Measurements from ENCODE around the gene SP2.
"Not testable (repeated sequence)": the region's sequence is repeated elsewhere in the genome, so short reads cannot be mapped to it uniquely, and the experiment has no call there.

The SP2 gene

DNA sequence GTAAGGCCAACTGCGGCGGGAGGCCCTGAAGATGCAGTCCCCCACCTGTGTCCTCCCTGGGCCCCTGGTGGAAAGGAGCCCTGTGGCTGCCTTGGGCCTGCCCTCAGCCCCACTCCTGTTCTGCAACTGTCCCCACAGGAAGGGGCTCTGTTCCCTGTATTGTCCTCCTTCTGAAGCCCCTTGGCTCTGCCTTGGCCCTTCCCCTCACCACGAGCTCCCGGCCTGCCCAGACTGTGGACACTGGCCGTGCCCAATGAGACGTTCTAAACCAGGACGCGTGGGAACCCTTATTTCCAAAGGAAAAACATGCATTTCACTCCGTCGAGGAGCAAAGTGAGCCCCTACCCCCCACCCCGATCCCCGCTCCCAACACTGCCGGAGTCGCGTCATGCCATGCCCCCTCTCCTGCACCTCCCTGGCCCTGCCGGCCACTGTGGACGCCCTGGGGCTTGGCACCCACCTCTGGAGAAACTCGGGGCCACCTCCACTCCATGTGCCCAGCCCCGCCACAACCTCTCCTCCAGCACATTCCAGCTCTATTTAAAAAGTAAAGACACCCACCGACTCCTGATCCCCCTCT lies 31.9 kb downstream of the SP2 start:
- Histone ChIP-seq H3K27me3 (ENCODE audit: insufficient read depth, low read length, poor library complexity) (no peaks in the 10 kb centered on the region), H4K8ac (ENCODE audit: low read depth, low read length) (no peak overlapping the region), H2BK15ac (replicated peaks; ENCODE audit: low read depth) (no peak overlapping the region), H3K4me3 (ENCODE audit: low read length) (no peak overlapping the region), H3K36me3 (ENCODE audit: control insufficient read depth, insufficient read depth, low read length) (peaks cover 3% of the 10 kb centered on the region), H3K56ac (ENCODE audit: low read length) (no peak overlapping the region), H2BK120ac (ENCODE audit: low read depth, low read length) (no peak overlapping the region), H3K9ac (ENCODE audit: low read length) (no peak overlapping the region), H3K18ac (ENCODE audit: low read length) (no peak overlapping the region), H2AK5ac (ENCODE audit: low read length) (no peak overlapping the region), H3K79me1 (ENCODE audit: low read length) (no peaks in the 10 kb centered on the region), H3K4ac (ENCODE audit: low read depth, low read length) (no peak overlapping the region), H3K79me2 (ENCODE audit: control insufficient read depth, insufficient read depth, low read length) (no peaks in the 10 kb centered on the region), H2BK5ac (ENCODE audit: low read length) (no peak overlapping the region), H4K5ac (ENCODE audit: low read length) (no peak overlapping the region), H3K4me1 (ENCODE audit: control insufficient read depth, low read depth, low read length) (no peaks in the 10 kb centered on the region), H3K23ac (ENCODE audit: low read length) (no peak overlapping the region), H3K27ac (ENCODE audit: low read depth, low read length) (no peak overlapping the region), H3K4me2 (ENCODE audit: low read length) (no peak overlapping the region)
- no peak for DNase-seq
- no CpG with 5 or more reads among the region's 20 CpGs for WGBS (ENCODE audit: extremely low coverage, insufficient coverage, low lambda C conversion rate)

DNA sequence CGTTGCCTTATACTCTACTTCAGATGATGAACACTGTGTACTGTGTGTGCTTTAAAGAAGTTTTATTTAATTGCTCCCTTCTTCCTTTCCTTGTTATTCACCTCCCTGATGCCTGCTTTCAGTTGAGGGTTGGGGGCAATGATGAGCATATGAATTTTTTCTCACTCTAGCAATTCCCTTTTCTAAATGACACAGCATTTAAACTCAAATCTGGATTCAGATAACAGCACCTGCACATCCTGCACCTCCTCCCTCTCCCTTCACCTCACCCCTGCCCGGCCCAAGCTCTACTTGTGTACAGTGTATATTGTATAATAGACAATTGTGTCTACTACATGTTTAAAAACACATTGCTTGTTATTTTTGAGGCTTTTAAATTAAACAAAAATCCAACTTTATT lies 32.4 kb downstream of the SP2 start:
- no CpG with 5 or more reads among the region's 2 CpGs for WGBS (ENCODE audit: extremely low coverage, insufficient coverage, low lambda C conversion rate)
- H3K36me3 ChIP-seq (ENCODE audit: control insufficient read depth, insufficient read depth, low read length) = peaks cover 3% of the 10 kb centered on the region

DNA sequence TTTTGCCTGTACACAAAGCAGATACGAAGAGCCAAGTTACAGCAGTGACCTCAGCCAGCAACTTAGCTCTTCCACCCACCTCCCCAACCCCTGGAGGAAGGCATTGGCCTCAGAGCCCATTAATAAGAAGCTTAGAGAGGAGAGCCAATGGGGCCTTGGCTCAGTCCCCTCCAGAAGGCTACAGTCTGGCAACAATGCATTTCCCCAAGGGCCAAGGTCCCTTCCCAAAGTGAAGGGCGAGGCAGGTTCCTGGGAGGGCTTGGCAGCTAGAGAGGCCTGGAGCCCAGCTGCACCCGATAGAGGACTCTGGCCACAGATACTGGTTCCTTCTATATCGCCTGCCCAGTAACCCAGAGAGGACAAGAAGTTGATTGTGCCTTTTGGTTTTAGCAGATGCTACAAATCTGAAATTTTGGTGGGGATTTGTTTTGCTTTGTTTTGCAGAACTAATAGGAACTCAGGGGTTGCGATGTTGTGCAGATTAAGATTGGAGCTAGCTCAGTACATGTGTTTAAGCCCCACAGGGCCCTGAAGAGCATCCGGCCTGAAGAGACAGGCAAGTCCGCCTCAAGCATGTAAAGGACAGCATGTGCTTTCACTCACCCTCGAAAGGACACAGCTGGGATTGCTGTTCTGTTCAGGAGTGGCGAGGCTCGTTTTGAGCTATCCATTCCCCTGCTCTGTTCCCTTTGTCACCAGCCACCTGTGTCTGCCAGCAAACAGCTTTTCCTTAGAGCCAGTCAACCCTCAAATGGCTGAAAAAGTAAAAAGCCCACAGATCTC lies 33.4 kb downstream of the SP2 start:
- Histone ChIP-seq H2BK5ac (ENCODE audit: low read length) (no peak overlapping the region), H4K5ac (ENCODE audit: low read length) (no peak overlapping the region), H3K56ac (ENCODE audit: low read length) (no peak overlapping the region), H2BK120ac (ENCODE audit: low read depth, low read length) (no peak overlapping the region), H4K8ac (ENCODE audit: low read depth, low read length) (no peak overlapping the region), H3K4me1 (ENCODE audit: control insufficient read depth, low read depth, low read length) (no peaks in the 10 kb centered on the region), H2AK5ac (ENCODE audit: low read length) (no peak overlapping the region), H3K4me2 (ENCODE audit: low read length) (no peak overlapping the region), H3K4me3 (ENCODE audit: low read length) (no peak overlapping the region), H3K23ac (ENCODE audit: low read length) (no peak overlapping the region), H3K79me1 (ENCODE audit: low read length) (no peaks in the 10 kb centered on the region), H3K4ac (ENCODE audit: low read depth, low read length) (no peak overlapping the region), H3K9ac (ENCODE audit: low read length) (no peak overlapping the region), H3K79me2 (ENCODE audit: control insufficient read depth, insufficient read depth, low read length) (no peaks in the 10 kb centered on the region), H3K27ac (ENCODE audit: low read depth, low read length) (no peak overlapping the region), H3K18ac (ENCODE audit: low read length) (no peak overlapping the region), H3K27me3 (ENCODE audit: insufficient read depth, low read length, poor library complexity) (no peaks in the 10 kb centered on the region), H3K36me3 (ENCODE audit: control insufficient read depth, insufficient read depth, low read length) (peaks cover 3% of the 10 kb centered on the region), H2BK15ac (replicated peaks; ENCODE audit: low read depth) (no peak overlapping the region)
- no peak for DNase-seq
- WGBS (ENCODE audit: extremely low coverage, insufficient coverage, low lambda C conversion rate) = no CpG with 5 or more reads among the region's 10 CpGs

More for the DNA sequence above, 32.4 kb downstream of the SP2 start:
- Histone ChIP-seq H3K4ac (ENCODE audit: low read depth, low read length) (no peak overlapping the region), H3K27ac (ENCODE audit: low read depth, low read length) (no peak overlapping the region), H3K9ac (ENCODE audit: low read length) (no peak overlapping the region), H4K5ac (ENCODE audit: low read length) (no peak overlapping the region), H3K23ac (ENCODE audit: low read length) (no peak overlapping the region), H3K4me3 (ENCODE audit: low read length) (no peak overlapping the region), H2BK15ac (replicated peaks; ENCODE audit: low read depth) (no peak overlapping the region), H2BK5ac (ENCODE audit: low read length) (no peak overlapping the region), H3K56ac (ENCODE audit: low read length) (no peak overlapping the region), H3K4me1 (ENCODE audit: control insufficient read depth, low read depth, low read length) (no peaks in the 10 kb centered on the region), H2AK5ac (ENCODE audit: low read length) (no peak overlapping the region), H3K79me1 (ENCODE audit: low read length) (no peaks in the 10 kb centered on the region), H3K27me3 (ENCODE audit: insufficient read depth, low read length, poor library complexity) (no peaks in the 10 kb centered on the region), H3K4me2 (ENCODE audit: low read length) (no peak overlapping the region), H3K79me2 (ENCODE audit: control insufficient read depth, insufficient read depth, low read length) (no peaks in the 10 kb centered on the region), H4K8ac (ENCODE audit: low read depth, low read length) (no peak overlapping the region), H3K18ac (ENCODE audit: low read length) (no peak overlapping the region), H2BK120ac (ENCODE audit: low read depth, low read length) (no peak overlapping the region)
- DNase-seq = no peak

DNA sequence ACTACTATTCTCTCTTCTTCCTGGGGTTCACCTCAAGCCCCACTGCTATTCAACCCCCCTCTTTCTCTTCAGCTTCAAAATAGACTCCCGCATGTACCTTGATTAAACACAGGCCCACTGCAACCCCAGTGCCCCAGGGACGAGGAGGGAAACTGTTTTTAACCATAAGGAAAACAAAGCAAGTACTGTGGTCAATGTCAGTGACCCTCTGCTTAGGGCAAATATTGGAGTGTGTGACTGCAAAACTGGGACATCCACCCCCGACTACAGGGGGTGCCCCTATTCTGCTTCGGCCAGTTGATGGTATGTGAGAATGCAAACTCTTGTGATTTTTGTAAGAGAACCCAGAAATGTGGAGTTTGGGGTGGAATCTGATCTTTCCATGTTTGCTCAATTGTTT lies 35.8 kb downstream of the SP2 start:
- Histone ChIP-seq H3K27ac (ENCODE audit: low read depth, low read length) (no peak overlapping the region), H2AK5ac (ENCODE audit: low read length) (no peak overlapping the region), H2BK120ac (ENCODE audit: low read depth, low read length) (no peak overlapping the region), H3K4me3 (ENCODE audit: low read length) (no peak overlapping the region), H3K9ac (ENCODE audit: low read length) (no peak overlapping the region), H2BK5ac (ENCODE audit: low read length) (no peak overlapping the region), H3K27me3 (ENCODE audit: insufficient read depth, low read length, poor library complexity) (no peaks in the 10 kb centered on the region), H3K36me3 (ENCODE audit: control insufficient read depth, insufficient read depth, low read length) (no peaks in the 10 kb centered on the region), H3K4ac (ENCODE audit: low read depth, low read length) (no peak overlapping the region), H3K23ac (ENCODE audit: low read length) (no peak overlapping the region), H3K18ac (ENCODE audit: low read length) (no peak overlapping the region), H3K4me1 (ENCODE audit: control insufficient read depth, low read depth, low read length) (no peaks in the 10 kb centered on the region), H3K79me2 (ENCODE audit: control insufficient read depth, insufficient read depth, low read length) (no peaks in the 10 kb centered on the region), H4K8ac (ENCODE audit: low read depth, low read length) (no peak overlapping the region), H4K5ac (ENCODE audit: low read length) (no peak overlapping the region), H3K4me2 (ENCODE audit: low read length) (no peak overlapping the region), H2BK15ac (replicated peaks; ENCODE audit: low read depth) (no peak overlapping the region), H3K56ac (ENCODE audit: low read length) (no peak overlapping the region), H3K79me1 (ENCODE audit: low read length) (no peaks in the 10 kb centered on the region)
- DNase-seq = no peak
- WGBS (ENCODE audit: extremely low coverage, insufficient coverage, low lambda C conversion rate) = no CpG with 5 or more reads among the region's 4 CpGs

DNA sequence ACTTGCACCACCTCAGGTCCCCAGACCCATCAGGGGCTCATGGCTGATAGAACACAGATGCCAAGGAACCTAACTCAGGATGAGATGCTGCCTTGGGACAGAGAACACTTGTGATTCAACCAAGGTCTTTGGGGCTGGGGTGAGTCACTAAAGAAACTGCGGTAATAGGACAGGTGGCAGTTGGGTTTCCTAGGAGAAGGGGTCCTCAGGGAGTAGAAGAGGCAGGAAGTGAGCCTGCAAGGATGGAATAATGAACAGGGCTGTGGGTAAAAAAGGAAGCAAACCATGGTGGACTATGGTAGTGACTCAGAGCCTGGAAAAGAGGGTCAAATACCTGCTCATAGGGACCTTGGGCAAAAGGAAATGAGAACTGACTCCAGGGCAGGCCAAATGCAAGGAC lies 38.8 kb downstream of the SP2 start:
- Histone ChIP-seq H3K27ac (ENCODE audit: low read depth, low read length) (no peak overlapping the region), H3K4me2 (ENCODE audit: low read length) (no peak overlapping the region), H3K27me3 (ENCODE audit: insufficient read depth, low read length, poor library complexity) (no peaks in the 10 kb centered on the region), H3K9ac (ENCODE audit: low read length) (no peak overlapping the region), H3K79me1 (ENCODE audit: low read length) (no peaks in the 10 kb centered on the region), H4K5ac (ENCODE audit: low read length) (no peak overlapping the region), H3K36me3 (ENCODE audit: control insufficient read depth, insufficient read depth, low read length) (no peaks in the 10 kb centered on the region), H2AK5ac (ENCODE audit: low read length) (no peak overlapping the region), H3K79me2 (ENCODE audit: control insufficient read depth, insufficient read depth, low read length) (no peaks in the 10 kb centered on the region), H3K4ac (ENCODE audit: low read depth, low read length) (no peak overlapping the region), H3K56ac (ENCODE audit: low read length) (no peak overlapping the region), H2BK120ac (ENCODE audit: low read depth, low read length) (no peak overlapping the region), H2BK15ac (replicated peaks; ENCODE audit: low read depth) (no peak overlapping the region), H3K4me3 (ENCODE audit: low read length) (no peak overlapping the region), H3K23ac (ENCODE audit: low read length) (no peak overlapping the region), H4K8ac (ENCODE audit: low read depth, low read length) (no peak overlapping the region), H3K4me1 (ENCODE audit: control insufficient read depth, low read depth, low read length) (no peaks in the 10 kb centered on the region), H3K18ac (ENCODE audit: low read length) (no peak overlapping the region), H2BK5ac (ENCODE audit: low read length) (no peak overlapping the region)
- no peak for DNase-seq
- no CpG with 5 or more reads among the region's 1 CpG for WGBS (ENCODE audit: extremely low coverage, insufficient coverage, low lambda C conversion rate)

DNA sequence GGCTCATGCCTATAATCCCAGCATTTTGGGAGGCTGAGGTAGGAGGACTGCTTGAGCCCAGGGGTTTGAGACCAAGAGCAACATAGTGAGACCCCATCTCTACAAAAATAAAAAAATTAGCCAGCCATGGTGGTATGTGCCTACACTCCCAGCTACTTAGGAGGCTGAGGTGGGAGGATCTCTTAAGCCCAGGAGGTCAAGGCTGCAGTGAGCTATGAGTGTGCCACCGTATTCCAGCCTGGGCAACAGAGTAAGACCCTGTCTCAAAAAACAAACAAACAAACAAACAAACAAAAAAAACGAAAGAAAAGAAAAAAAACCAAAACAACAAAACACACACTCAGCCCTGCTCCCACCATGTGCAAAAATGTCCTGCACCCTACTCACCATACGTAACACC lies 39.4 kb downstream of the SP2 start:
- H3K79me2 ChIP-seq (ENCODE audit: control insufficient read depth, insufficient read depth, low read length) = not testable (repeated sequence)

More for the DNA sequence above, 39.4 kb downstream of the SP2 start:
- not testable (repeated sequence) for H3K27ac ChIP-seq (ENCODE audit: low read depth, low read length); H3K23ac ChIP-seq (ENCODE audit: low read length); H3K36me3 ChIP-seq (ENCODE audit: control insufficient read depth, insufficient read depth, low read length); H3K9ac ChIP-seq (ENCODE audit: low read length); H3K4me3 ChIP-seq (ENCODE audit: low read length); H4K5ac ChIP-seq (ENCODE audit: low read length); H3K4ac ChIP-seq (ENCODE audit: low read depth, low read length); H3K4me1 ChIP-seq (ENCODE audit: control insufficient read depth, low read depth, low read length); H2BK120ac ChIP-seq (ENCODE audit: low read depth, low read length); H2AK5ac ChIP-seq (ENCODE audit: low read length); H3K79me1 ChIP-seq (ENCODE audit: low read length); H3K56ac ChIP-seq (ENCODE audit: low read length); H2BK15ac ChIP-seq (replicated peaks; ENCODE audit: low read depth); H3K27me3 ChIP-seq (ENCODE audit: insufficient read depth, low read length, poor library complexity); H4K8ac ChIP-seq (ENCODE audit: low read depth, low read length); H3K4me2 ChIP-seq (ENCODE audit: low read length); H3K18ac ChIP-seq (ENCODE audit: low read length); DNase-seq; H2BK5ac ChIP-seq (ENCODE audit: low read length)
- no CpG with 5 or more reads among the region's 3 CpGs for WGBS (ENCODE audit: extremely low coverage, insufficient coverage, low lambda C conversion rate)

Measured in mesendoderm (in vitro differentiated cells).